Stimulated activated CD4-positive, alpha-beta T cell treated with anti-CD3 and anti-CD28 coated beads, TNF-alpha, amount 100 ng/mL, for 48 hours (primary cell): ENCODE data around the gene FBRS.
"Not testable (repeated sequence)": the region's sequence is repeated elsewhere in the genome, so short reads cannot be mapped to it uniquely, and the experiment has no call there.

Experiments
- DNase-seq, 3 donors: peaks; one replicate each; pipeline ENCODE4 v3.0.0-alpha.2; 2020; ENCODE audit warnings: low read depth in 3 of 3

Gene FBRS

DNA sequence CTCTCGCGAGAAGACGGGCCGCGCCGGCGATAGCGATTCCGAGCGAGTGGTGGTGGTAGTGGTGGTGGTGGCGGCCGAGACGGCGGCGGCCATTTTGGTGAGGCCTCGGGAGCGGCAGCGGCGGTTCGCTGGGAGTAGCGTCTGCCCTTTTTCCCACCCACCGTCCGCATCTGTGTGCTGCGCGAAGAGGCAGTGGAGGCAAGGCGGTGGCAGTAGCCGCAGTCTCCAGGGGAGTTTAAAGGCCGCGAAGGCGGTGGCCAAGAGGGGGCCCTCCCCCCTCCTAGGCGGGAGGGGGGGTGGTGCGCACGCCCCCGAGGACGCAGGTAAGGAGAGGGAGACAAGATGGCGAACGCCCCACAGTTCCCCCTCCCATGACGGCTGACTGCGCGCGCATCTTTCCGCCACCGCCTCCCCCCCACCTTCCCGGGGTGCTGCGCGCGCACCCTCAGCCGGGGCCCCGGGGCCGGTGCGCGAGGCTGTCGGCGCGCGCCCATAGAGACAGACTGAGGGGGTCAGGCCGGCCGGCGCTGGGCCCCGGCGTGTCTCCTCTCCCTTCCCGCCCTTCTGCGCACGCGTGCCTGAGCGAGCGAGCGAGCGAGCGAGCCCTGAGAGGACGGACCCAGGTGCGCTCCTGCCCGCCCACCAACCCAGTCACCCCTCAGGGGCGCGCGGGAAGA, 40.0 kb downstream of the FBRS start:
- DNase-seq, result peak; percentile 98 to 99 (median 99)

DNA sequence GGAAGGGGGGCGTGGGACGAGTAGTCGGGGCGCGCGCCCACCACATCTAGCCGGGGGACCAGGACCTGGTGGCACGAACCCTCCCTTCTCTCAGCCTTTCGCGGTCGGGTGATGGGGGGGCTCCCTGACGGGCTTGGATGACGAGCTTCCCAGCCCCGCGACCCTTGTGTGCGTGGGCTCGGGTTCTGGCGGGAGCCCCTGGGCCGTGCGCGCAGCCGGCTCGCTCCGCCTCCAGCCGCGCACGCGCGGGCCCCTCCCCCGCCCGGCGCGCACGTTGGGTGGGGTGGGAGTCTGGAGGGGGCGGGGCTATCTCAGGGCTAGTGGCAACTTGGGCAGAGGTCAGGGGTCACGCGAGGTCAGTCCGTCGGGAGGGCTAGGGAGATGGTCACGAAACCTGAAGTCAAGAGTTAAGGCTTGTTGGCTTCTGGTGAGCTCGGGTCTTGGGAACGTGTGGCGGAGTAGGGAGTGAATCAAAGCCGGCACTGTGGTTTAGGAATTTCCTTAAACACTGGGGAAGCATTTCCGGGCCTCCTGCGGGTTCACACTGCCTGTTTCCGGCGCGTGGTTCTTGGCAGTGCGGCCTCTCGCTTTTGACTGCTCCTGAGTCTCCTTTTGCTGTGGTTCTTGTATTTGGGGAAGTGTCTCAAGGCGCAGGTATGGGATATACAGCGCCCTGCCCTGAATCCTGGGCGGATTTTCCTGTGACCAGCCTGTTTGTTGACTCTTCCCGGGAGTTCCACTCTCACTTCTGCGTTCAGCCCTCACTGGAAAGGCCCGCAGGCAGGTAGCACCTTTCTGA, 40.8 kb downstream of the FBRS start, which contains the start of gene SRCAP:
TSS of gene SRCAP (plus strand) at position 356 of the 799 bp plus-strand sequence. CDS start 1,654 bp downstream, outside the sequence.
- peak; percentile 81 to 93 (median 81) for DNase-seq

DNA sequence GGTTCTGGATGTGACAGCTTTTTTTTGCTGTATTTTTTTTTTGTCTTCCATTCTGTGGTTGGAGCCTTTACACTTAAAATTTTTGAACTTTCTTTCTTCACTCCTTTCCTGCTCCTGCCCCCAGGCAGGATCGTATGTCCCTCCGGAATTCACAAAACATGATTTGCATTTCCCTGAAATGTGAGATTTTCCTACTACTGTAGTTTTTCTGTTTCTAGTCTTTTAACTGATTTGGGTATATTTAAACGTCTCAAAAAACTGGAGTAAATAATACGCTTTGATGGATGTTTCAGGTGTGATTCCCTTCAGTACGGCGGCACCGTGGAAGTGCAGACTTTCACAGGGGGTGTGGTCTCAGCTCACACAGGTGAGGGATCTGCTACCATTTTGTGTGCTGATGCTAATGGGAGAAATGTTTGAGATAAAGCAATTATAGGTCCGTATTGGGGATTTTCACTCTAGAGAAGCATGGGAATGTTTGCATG, 41.4 kb downstream of the FBRS start:
- DNase-seq, result no peak

DNA sequence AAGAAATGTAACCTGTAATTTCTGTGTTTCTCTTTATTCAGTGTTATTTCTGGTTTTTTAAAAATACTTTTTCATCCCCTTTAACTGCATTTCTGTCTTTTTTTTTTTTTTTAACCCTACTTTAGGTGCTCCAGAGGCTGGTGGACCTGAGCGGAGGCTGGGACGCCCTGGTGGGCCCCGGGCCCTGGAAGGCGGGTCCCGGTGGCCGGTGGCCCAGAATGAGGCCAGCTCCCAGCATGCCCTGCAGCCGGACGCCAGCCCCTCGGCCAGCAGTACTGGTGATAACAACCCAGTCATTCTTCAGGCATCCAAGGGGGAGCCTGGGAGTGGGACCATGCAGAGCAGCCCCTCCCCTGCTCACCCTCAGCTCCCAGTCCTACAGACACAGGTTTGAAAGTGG, 42.3 kb downstream of the FBRS start:
- DNase-seq, result no peak

DNA sequence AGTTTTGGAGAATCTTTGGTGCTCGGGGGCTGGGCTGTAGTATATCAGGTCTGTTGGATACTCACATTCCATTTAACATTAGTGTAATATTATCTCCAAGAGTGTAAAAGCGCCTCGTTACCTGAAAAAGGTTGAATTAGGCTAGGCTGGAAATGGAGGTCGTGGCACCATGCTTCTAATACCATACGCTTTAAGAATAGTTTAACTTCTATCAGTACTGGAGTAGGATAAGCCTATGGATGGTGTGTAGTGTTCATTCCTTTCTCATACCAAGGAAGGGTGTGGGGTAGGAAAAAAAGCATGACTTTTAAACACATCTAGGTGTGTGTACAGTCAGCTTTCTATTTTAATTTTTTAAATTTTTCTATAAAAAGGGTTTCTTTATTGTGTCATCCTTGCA, 42.7 kb downstream of the FBRS start:
- DNase-seq, result no peak

DNA sequence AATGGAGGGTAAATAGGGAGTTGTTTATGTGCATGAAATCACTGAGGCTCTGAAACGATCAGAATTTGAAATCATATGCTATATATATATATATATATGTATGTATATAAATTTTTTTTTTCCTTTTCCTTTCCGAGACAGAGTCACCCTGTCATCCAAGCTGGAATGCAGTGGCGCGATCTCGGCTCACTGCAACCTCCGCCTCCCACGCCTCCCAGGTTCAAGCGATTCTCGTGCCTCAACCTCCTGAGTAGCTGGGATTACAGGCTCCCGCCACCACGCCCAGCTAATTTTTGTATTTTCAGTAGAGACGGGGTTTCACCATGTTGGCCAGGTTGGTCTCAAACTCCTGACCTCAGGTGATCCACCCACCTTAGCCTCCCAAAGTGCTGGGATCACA, 44.8 kb downstream of the FBRS start:
- DNase-seq, result not testable (repeated sequence)

DNA sequence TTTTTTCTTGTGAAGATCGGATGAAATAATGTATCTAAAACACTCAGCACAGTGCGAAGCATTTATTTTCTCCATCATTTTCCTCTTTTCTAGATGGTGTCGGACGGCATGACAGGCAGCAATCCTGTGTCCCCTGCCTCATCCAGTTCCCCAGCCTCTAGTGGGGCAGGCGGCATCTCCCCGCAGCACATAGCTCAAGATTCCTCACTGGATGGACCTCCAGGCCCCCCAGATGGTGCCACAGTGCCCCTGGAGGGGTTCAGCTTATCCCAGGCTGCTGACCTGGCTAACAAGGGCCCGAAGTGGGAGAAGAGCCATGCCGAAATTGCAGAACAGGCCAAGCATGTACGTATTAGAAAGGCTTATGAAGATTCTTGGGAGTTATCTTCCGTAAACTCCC, 45.7 kb downstream of the FBRS start:
- DNase-seq, result no peak

DNA sequence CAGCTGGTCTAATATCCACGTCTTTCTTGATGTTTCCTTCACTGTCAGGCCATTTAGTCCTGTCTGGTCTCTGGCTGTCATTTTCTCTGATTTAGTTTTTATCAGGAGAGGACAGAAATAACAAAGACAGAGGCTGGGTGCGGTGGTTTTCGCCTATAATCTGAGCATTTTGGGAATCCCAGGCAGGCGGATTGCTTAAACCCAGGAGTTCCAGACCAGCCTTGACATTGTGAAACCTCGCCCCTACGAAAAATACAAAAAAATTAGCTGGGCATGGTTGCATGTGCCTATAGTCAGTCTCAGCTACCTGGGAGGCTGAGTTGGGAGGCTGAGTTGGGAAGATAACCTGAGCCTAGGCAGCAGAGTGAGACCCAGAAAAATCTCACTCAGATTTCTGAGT, 47.8 kb downstream of the FBRS start:
- no peak for DNase-seq

DNA sequence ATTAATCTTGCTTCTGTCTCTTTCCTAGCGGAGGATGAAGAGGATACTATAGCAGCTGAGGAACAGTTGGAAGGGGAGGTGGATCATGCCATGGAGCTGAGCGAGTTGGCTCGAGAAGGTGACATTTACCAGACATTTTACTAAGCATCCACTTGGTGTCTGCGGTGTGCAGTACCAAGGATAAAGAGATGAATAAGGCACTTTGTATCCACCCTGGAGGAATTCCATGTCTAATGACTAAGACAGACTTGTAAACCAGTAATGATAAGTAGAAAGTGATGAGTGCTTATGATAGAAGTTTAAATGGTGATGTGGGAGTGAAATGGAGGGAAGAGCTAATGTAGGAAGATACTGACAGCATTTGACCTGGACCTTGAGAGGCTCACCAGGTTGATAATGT, 52.7 kb downstream of the FBRS start:
- DNase-seq, result no peak

DNA sequence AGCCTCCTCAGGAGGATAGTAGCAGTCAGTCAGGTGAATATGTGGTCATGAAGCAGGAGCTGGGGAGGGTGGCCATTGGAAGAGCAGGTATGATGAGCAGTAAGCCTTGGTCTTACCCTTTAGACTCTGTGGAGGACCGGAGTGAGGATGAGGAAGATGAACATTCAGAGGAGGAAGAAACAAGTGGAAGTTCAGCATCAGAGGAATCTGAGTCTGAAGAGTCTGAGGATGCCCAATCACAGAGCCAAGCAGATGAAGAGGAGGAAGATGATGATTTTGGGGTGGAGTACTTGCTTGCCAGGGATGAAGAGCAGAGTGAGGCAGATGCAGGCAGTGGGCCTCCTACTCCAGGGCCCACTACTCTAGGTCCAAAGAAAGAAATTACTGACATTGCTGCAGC, 53.5 kb downstream of the FBRS start:
- DNase-seq, result no peak

DNA sequence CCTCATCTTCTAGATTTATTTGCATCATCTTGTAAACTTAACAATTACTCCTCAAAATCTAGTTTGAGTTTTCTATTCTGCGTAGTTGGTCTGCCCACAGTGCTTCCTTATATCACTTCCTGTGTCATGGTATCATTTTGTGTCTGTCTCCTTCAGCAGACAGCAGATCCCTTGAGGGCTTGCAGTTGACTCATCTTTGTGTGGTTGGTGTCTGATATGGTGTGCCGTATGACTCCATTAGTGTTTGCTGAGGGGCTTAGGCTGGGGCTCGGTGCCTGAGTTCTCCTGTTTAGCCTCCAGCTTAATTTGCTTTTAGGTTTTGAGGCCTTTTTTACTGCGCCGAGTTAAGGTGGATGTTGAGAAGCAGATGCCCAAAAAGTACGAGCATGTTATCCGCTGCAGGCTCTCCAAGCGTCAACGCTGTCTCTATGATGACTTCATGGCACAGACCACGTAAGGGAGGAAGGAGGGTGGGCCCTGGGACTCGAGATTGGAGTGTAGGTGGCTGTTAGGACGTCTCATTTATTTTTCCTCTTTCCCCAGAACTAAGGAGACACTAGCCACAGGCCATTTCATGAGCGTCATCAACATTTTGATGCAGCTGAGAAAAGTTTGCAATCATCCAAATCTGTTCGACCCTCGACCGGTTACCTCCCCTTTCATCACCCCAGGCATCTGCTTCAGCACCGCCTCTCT, 57.7 kb downstream of the FBRS start:
- DNase-seq, result peak in 2 of 3 donors; percentile 15 to 27

DNA sequence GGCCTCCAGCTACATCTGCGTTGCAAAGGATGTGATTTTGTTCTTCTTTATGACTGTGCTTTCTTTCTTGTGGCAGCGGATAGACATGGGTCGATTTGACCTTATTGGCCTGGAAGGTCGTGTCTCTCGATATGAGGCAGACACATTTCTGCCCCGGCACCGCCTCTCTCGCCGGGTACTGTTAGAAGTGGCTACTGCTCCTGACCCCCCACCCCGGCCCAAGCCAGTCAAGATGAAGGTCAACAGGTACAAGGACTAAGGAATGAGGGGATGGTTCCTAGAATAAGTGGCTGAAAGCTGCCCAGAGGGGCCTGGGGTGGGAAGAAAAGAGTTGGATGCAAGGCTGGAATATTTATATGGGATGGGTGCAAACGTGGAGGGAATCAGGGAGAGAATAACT, 61.9 kb downstream of the FBRS start:
- no peak for DNase-seq
